ENCODE data around the gene MAST4. TPM values are rescaled to one million over a fixed set of nuclear protein-coding genes. Genes with fewer than 3 reads are reported as not detected.

Gene MAST4
- total RNA-seq, 1 donor from 2014 or later, result 0.99 TPM

DNA sequence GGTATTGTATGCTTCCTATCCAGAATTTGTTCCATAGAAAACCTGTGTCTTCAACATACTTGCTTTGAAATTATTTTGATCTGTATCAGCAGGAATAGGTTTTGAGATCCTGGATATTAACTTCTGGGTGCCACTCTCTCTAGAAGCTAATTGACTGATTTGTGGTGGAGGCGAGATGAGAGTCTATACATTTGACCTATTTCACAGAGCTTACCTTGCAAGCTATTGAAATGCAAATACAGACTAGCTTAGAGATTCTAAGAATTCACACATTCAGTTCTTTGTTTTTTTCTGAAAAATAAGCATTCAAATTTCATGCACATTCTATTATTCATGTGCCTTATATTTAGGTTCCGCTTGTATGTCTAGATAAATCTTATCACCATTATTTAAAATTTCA, 246.3 kb downstream of the MAST4 start:
- no peak overlapping the region for H3K27ac Mint-ChIP-seq

DNA sequence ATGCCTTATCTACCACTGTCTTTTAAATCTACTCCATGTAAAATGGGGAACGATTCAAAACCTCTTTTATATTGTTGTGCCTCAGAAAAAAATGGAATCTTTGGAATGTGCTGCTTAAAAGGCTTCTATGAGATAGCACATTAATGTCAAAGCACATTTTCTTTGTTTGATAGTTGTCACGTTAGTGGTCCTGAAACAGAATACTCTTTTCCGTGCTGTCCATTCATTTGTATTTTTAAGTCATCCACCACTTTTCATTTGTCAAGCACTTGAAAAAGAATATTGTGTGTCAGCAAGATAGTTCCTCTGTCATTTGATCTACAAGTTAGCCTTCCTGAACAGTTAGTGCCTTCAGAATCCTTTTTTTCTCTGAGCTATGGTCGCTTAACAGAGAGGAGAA, 246.9 kb downstream of the MAST4 start:
- H2AFZ ChIP-seq (replicated peaks), result no peak overlapping the region
- no peaks in the 10 kb centered on the region for H3K36me3 ChIP-seq
- no peak for TF ChIP-seq EZH2 (IDR thresholded peaks at IDR 0.05)
- TF ChIP-seq, protein P1, sequence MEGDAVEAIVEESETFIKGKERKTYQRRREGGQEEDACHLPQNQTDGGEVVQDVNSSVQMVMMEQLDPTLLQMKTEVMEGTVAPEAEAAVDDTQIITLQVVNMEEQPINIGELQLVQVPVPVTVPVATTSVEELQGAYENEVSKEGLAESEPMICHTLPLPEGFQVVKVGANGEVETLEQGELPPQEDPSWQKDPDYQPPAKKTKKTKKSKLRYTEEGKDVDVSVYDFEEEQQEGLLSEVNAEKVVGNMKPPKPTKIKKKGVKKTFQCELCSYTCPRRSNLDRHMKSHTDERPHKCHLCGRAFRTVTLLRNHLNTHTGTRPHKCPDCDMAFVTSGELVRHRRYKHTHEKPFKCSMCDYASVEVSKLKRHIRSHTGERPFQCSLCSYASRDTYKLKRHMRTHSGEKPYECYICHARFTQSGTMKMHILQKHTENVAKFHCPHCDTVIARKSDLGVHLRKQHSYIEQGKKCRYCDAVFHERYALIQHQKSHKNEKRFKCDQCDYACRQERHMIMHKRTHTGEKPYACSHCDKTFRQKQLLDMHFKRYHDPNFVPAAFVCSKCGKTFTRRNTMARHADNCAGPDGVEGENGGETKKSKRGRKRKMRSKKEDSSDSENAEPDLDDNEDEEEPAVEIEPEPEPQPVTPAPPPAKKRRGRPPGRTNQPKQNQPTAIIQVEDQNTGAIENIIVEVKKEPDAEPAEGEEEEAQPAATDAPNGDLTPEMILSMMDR (IDR thresholded peaks at IDR 0.05), result no peak
- TF ChIP-seq EZH2phosphoT487 (IDR thresholded peaks at IDR 0.05), result no peak
- Mint-ChIP-seq H3K4me3 (no peak overlapping the region), H3K9me3 (no peaks in the 10 kb centered on the region), H3K36me3 (no peaks in the 10 kb centered on the region), H3K4me1 (peaks cover 15% of the 10 kb centered on the region), H3K27ac (no peak overlapping the region), H3K27me3 (ENCODE audit: insufficient read depth, low read depth) (no peaks in the 10 kb centered on the region)
- no peak overlapping the region for H3K9ac ChIP-seq
- no peaks in the 10 kb centered on the region for H3K79me2 ChIP-seq (ENCODE audit: low read depth)
- no peak overlapping the region for H3K4me3 ChIP-seq
- no peak overlapping the region for H3K27ac ChIP-seq
- DNase-seq (ENCODE audit: low spot score), result no peak
- H3F3A ChIP-seq (ENCODE audit: low read depth), result no peaks in the 10 kb centered on the region
- no peaks in the 10 kb centered on the region for H4K20me1 ChIP-seq (ENCODE audit: low read depth)
- H3K9me3 ChIP-seq (ENCODE audit: low read depth), result no peaks in the 10 kb centered on the region
- H3K27me3 ChIP-seq, result no peaks in the 10 kb centered on the region
- peaks cover 17% of the 10 kb centered on the region for H3K4me1 ChIP-seq
- H3K4me2 ChIP-seq, result peak overlapping the region; percentile 19

More for the DNA sequence above, 246.3 kb downstream of the MAST4 start:
- peak overlapping the region; percentile 19 for H3K4me2 ChIP-seq
- no peak overlapping the region for H3K4me3 ChIP-seq
- DNase-seq (ENCODE audit: low spot score), result no peak
- H3K9me3 ChIP-seq (ENCODE audit: low read depth), result no peaks in the 10 kb centered on the region
- no peak overlapping the region for H2AFZ ChIP-seq (replicated peaks)
- Mint-ChIP-seq H3K4me1 (peaks cover 15% of the 10 kb centered on the region), H3K4me3 (no peak overlapping the region), H3K9me3 (no peaks in the 10 kb centered on the region), H3K36me3 (no peaks in the 10 kb centered on the region), H3K27me3 (ENCODE audit: insufficient read depth, low read depth) (no peaks in the 10 kb centered on the region)
- no peak overlapping the region for H3K9ac ChIP-seq
- H3K36me3 ChIP-seq, result no peaks in the 10 kb centered on the region
- no peaks in the 10 kb centered on the region for H4K20me1 ChIP-seq (ENCODE audit: low read depth)
- no peak overlapping the region for H3K27ac ChIP-seq
- no peaks in the 10 kb centered on the region for H3K79me2 ChIP-seq (ENCODE audit: low read depth)
- no peaks in the 10 kb centered on the region for H3K27me3 ChIP-seq
- TF ChIP-seq EZH2 (IDR thresholded peaks at IDR 0.05) (no peak), EZH2phosphoT487 (IDR thresholded peaks at IDR 0.05) (no peak)
- H3K4me1 ChIP-seq, result peaks cover 17% of the 10 kb centered on the region
- H3F3A ChIP-seq (ENCODE audit: low read depth), result no peaks in the 10 kb centered on the region

DNA sequence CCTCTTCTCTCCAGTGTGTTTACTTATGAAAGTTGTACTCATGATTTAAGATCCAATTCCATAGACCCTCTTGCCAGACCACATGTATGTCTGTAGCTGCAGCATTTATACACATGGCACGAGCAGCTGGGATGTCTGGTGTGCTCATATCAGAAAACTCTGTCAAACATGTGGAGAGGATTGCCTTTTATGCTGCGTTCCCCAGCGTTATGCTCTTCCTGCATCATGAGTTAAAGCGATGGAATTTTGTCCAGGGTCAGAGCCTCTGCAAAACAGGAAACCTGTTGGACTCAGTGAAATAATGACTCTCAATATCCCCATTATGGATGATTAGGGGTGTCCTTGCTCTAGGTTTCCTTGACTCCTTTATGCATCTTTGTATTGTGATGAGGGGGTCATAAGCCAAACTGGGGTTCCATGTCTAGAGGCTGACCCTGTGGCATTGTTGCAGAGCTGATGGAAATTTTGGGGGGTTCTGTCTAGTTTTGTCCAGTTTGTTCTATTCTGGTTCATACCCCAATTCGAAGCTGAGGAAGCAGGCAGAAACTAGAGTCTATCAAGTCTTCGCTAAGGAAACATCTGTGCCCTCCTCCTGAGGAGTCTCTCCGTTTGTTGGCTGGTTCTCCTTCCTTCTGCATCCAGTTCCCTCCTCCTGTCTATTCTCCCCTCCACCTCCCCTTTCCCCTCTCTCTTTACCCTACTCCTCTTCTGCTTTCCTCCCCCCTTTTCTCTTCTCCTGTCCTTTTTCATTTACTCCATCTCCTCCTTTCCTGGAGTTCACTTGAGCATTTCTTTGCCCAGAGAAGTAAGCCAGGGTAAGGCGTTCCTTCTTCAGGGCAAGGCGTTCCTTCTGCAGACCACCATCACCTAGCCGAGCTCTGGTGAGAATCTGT, 252.8 kb downstream of the MAST4 start:
- no peaks in the 10 kb centered on the region for H3K9me3 ChIP-seq (ENCODE audit: low read depth)
- Mint-ChIP-seq H3K4me3 (no peak overlapping the region), H3K36me3 (no peaks in the 10 kb centered on the region), H3K4me1 (no peaks in the 10 kb centered on the region), H3K27me3 (ENCODE audit: insufficient read depth, low read depth) (no peaks in the 10 kb centered on the region), H3K9me3 (no peaks in the 10 kb centered on the region), H3K27ac (no peak overlapping the region)
- H3K27me3 ChIP-seq, result no peaks in the 10 kb centered on the region
- no peaks in the 10 kb centered on the region for H3K79me2 ChIP-seq (ENCODE audit: low read depth)
- TF ChIP-seq EZH2 (IDR thresholded peaks at IDR 0.05), result no peak
- TF ChIP-seq EZH2phosphoT487 (IDR thresholded peaks at IDR 0.05), result no peak
- TF ChIP-seq, protein P1 (IDR thresholded peaks at IDR 0.05), result no peak
- peaks cover 3% of the 10 kb centered on the region for H3K4me1 ChIP-seq
- no peaks in the 10 kb centered on the region for H4K20me1 ChIP-seq (ENCODE audit: low read depth)
- H3K4me2 ChIP-seq, result no peak overlapping the region
- DNase-seq (ENCODE audit: low spot score), result no peak
- H3F3A ChIP-seq (ENCODE audit: low read depth), result no peaks in the 10 kb centered on the region
- H3K9ac ChIP-seq, result no peak overlapping the region
- H2AFZ ChIP-seq (replicated peaks), result no peak overlapping the region
- H3K27ac ChIP-seq, result no peak overlapping the region
- no peaks in the 10 kb centered on the region for H3K36me3 ChIP-seq
- no peak overlapping the region for H3K4me3 ChIP-seq

DNA sequence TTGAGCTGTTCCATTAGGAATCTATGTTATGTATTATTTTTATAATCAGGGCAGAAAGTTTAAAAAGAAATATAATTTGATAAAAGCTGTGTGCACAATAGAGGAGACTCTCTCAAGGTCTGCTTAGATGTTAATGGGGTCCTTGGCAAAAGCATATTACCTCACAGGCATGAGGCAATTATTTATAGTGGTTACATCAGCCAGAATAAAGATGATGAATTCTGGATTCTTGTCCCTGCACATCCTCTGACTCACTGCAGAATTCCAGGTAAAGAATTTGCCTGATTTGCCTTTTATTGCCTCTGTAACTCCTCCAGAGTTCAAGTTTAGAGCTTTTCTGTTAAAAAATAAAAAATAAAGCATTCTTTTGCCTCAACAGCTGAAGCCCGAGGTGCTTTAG, 253.6 kb downstream of the MAST4 start:
- Histone ChIP-seq H3K9ac (no peak overlapping the region), H3F3A (ENCODE audit: low read depth) (no peaks in the 10 kb centered on the region), H2AFZ (replicated peaks) (no peak overlapping the region), H3K79me2 (ENCODE audit: low read depth) (no peaks in the 10 kb centered on the region), H3K4me1 (peaks cover 3% of the 10 kb centered on the region), H3K27ac (no peak overlapping the region), H3K9me3 (ENCODE audit: low read depth) (no peaks in the 10 kb centered on the region), H3K4me2 (no peak overlapping the region), H4K20me1 (ENCODE audit: low read depth) (no peaks in the 10 kb centered on the region), H3K27me3 (no peaks in the 10 kb centered on the region), H3K4me3 (no peak overlapping the region), H3K36me3 (no peaks in the 10 kb centered on the region)
- no peaks in the 10 kb centered on the region for H3K4me1 Mint-ChIP-seq
- H3K4me3 Mint-ChIP-seq, result no peak overlapping the region
- H3K9me3 Mint-ChIP-seq, result no peaks in the 10 kb centered on the region
- no peak for DNase-seq (ENCODE audit: low spot score)
- H3K27me3 Mint-ChIP-seq (ENCODE audit: insufficient read depth, low read depth), result peaks cover 1% of the 10 kb centered on the region
- H3K27ac Mint-ChIP-seq, result no peak overlapping the region
- TF ChIP-seq, protein P1 (IDR thresholded peaks at IDR 0.05), result no peak
- no peak for TF ChIP-seq EZH2phosphoT487 (IDR thresholded peaks at IDR 0.05)
- no peak for TF ChIP-seq EZH2 (IDR thresholded peaks at IDR 0.05)
- no peaks in the 10 kb centered on the region for H3K36me3 Mint-ChIP-seq

Measured in neural progenitor cell (in vitro differentiated cells).